HUDEP-2 (cell line): ENCODE results near the gene CLDN22.

Source experiments
- DNase-seq, 76 experiments: peaks; one replicate each; lab custom pipeline; 2025; ENCODE audit not compliant: unreplicated experiment in 76 of 76; lab: John Stamatoyannopoulos, UW

The CLDN22 gene

DNA sequence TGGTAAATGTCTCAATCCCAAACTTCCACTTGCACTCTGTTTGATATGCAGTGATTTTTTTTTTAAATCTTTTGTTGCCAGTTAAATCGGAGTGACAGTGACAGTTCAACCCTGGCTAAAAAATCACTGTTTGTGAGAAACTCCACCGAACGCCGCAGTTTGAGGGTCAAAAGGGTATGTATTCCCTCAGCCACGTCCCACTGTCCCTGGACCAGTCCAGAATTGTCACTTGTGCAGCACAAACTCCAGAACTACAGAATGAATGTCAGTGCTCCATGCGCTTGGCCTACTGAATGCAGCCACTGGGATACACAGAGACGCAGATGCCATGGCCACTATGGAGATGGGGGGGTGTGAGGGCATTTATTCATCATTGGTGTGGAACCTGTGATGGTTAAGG lies 34.2 kb downstream of the CLDN22 start:
- no peak for DNase-seq

DNA sequence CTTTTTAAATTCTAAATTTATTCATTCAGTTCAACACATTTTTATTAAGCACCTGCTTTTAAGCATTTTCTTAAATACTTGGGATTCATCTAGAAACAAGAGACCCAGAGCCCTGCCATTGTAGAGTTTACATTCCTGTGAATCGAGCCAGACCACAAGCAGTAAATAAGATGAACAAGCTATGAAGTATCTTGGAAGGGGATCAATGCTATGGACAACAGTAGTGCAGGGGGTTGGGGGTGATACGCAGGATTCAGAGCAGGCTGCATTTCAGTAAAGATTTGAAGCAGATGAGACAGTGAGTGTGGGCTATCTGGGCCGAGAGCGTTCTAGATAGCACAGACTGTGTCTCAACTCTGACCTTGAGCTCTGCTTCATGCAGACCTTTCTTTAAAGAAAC lies 35.1 kb downstream of the CLDN22 start:
- no peak for DNase-seq

DNA sequence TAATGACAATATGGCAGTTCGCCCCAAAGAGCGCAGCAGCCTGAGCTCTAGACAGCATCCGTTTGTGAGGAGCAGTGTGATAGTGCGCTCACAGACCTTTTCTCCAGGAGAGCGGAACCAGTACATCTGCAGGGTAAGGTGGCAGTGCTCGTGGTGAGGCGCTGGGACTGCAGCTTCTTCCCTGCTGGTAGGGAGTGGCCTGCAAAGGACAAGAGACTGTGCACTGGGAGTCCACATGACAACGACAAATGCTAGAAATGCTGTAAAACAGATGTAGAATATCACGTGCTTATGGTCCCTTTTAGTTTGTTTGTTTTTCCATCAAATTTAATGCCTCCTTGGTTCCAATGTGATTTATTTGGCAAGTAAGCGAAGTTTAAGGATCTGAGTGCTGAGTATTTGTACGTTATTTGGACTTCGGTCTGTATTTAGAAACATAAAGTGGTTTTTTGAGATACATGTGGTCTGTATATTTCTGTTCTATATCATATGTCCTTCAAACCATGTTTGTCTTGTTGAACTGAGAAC lies 35.8 kb downstream of the CLDN22 start:
- no peak for DNase-seq

DNA sequence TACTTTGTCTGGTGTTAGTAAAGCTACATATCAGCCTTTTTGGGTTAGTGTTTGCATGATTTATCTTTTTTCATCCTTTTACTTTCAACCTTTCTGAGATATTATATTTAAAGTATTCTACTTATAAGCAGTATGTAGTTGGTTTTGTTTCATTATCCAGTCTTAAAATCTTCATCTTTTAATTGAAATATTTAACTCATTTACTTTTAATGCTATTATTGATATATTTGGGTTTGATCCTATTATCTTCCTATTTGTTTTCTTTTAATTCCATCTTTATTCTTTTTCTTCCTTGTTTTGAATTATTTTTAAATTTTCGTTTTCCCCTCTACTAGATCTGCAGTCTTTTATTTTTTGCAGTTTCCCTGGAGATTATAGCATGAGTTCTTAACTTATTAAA lies 44.0 kb downstream of the CLDN22 start:
- no peak for DNase-seq

DNA sequence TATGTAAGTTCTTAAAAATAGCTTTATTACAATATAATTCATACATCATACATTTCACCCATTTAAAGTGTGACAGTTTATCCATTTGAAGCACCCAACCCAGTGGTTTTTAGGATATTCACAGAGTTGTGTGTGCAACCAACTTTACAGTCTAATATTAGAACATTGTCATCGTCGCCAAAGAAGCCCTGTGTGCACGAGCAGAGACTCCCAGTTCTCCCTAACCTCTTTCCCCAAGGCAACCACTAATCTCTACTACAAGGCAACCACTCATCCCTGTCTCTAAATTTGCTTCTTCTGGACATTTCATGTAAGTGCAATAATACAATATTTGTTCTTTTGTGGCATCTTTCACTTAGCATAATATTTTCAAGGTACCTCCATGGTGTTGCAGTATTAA lies 47.7 kb downstream of the CLDN22 start:
- no peak for DNase-seq

DNA sequence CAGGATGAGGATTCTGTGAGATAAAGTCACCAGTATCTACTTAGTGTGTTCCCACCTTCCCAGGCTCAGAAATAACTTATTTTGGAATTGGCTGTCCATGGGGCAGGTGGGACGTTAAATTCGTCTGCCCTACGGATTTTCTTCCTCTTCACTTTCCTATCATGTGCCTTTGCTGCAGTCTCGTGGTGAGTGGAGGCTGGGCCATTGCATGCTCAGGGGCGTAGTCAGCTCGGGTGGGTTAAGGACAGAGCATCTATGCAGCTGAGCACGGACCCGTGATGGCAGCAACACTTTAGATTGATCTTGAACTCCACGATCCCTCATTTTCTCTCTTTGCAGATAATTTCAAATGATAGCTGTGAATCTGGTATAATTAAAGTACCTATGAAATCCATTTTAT lies 51.5 kb downstream of the CLDN22 start:
- DNase-seq: no peak
